DMS79 (cell line): Measurements from ENCODE around the gene IP6K2.
"Not testable (repeated sequence)": the region's sequence is repeated elsewhere in the genome, so short reads cannot be mapped to it uniquely, and the experiment has no call there.

Experiments
- DNase-seq: peaks from one replicate; lab custom pipeline; 2025; lab: John Stamatoyannopoulos, UW

IP6K2 gene

GRCh38 chr3:48716982-48717746, at the start of gene IP6K2:
TSS of gene IP6K2 (minus strand) at chr3:48717221. CDS start at chr3:48695291, 21,930 bp downstream.
- peak; percentile 87 for DNase-seq

- DNase-seq: no peak
Observed at GRCh38 chr3:48765376-48765775, 48.4 kb upstream of the IP6K2 start.

- no peak for DNase-seq
Observed at GRCh38 chr3:48762816-48763215, 45.8 kb upstream of the IP6K2 start.

GRCh38 chr3:48759991-48760540, 43.0 kb upstream of the IP6K2 start:
- DNase-seq: not testable (repeated sequence)

GRCh38 chr3:48759531-48759930, 42.5 kb upstream of the IP6K2 start:
- not testable (repeated sequence) for DNase-seq

- DNase-seq: no peak
Observed at GRCh38 chr3:48759071-48759470, 42.0 kb upstream of the IP6K2 start.

- DNase-seq: no peak
Observed at GRCh38 chr3:48756640-48757039, 39.6 kb upstream of the IP6K2 start.

- no peak for DNase-seq
Observed at GRCh38 chr3:48750856-48751255, 33.8 kb upstream of the IP6K2 start.

GRCh38 chr3:48748754-48749153, 31.7 kb upstream of the IP6K2 start:
- DNase-seq: no peak

- no peak for DNase-seq
Observed at GRCh38 chr3:48747706-48748105, 30.7 kb upstream of the IP6K2 start.

GRCh38 chr3:48747015-48747615, 30.1 kb upstream of the IP6K2 start:
- no peak for DNase-seq

- DNase-seq: no peak
Observed at GRCh38 chr3:48743773-48744172, 26.8 kb upstream of the IP6K2 start.

- not testable (repeated sequence) for DNase-seq
Observed at GRCh38 chr3:48741226-48741625, 24.2 kb upstream of the IP6K2 start.

- no peak for DNase-seq
Observed at GRCh38 chr3:48739955-48740823, 23.2 kb upstream of the IP6K2 start.

- no peak for DNase-seq
Observed at GRCh38 chr3:48739617-48739954, 22.6 kb upstream of the IP6K2 start.

GRCh38 chr3:48738926-48739616, 22.1 kb upstream of the IP6K2 start:
- DNase-seq: peak; percentile 27

- no peak for DNase-seq
Observed at GRCh38 chr3:48738144-48738536, 21.1 kb upstream of the IP6K2 start.

GRCh38 chr3:48735075-48735767, 18.2 kb upstream of the IP6K2 start:
- DNase-seq: not testable (repeated sequence)

- DNase-seq: not testable (repeated sequence)
Observed at GRCh38 chr3:48734541-48734940, 17.5 kb upstream of the IP6K2 start.

- DNase-seq: not testable (repeated sequence)
Observed at GRCh38 chr3:48733752-48734518, 16.9 kb upstream of the IP6K2 start.
